NCI-H1436 treated with DMSO at 0.1 percent for 48 hours (cell line): Measurements from ENCODE around the gene GHRHR.

ENCODE experiments used
- DNase-seq: peaks from one replicate; lab custom pipeline; 2025; lab: John Stamatoyannopoulos, UW

The GHRHR gene

DNA sequence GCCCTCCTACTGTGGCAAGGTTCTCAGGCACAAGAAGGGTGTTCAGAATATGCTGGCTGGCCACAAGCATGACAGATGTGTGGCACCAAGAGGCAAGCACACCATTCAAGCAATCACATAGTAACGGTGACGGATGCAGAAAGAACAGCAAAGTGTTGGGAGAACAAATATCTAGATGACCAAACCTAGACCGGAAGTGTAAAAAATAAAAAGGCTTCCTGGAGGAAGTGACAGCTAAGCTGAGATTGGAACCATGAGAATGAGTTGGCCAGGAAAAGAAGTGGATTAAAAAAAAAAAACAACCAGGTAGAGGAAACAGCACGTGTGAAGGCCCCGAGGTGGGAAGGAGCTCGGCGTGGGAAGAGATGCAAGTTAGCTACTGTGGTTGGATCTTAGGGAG is 22.0 kb downstream of the GHRHR start:
- no peak for DNase-seq

DNA sequence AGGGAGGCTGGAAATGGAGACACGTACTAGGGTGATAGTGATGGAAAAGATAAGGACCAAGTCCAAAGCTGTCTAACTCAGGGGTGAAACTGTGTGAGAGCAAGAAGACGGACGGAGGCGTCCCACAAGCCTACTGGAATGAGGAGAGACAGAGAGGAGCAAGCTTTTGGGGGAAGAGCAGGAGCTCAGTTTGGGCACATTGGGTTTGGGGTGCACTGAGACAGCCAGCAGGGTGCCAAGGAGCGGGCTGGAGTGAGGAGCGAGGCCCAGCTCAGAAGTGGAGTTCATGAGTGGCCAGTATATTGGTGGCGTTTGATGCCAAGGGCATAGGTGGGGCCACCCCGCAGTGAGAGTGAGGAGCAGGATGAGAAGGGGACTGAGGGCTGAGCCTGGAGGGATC is 22.6 kb downstream of the GHRHR start:
- DNase-seq = no peak

DNA sequence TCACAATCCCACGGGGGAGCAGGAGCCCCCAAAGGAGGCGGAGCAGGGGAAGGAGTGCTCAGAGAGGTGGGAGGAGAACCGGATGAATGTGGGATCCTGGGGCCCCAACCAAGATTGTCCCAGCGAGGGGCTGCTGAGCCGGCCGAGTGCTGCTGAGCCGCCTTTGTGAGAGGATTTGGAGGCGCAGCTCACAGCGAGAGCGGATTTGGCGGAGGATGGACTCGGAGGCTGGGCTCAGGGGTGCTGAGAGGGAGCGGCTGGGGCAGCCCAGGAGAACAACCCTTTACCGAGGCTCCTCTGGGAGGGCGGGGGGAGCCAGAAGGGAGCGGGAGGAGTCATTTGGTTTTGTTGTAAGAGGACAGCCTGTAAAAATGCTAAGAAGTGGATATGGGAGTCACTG is 23.0 kb downstream of the GHRHR start:
- DNase-seq = no peak

DNA sequence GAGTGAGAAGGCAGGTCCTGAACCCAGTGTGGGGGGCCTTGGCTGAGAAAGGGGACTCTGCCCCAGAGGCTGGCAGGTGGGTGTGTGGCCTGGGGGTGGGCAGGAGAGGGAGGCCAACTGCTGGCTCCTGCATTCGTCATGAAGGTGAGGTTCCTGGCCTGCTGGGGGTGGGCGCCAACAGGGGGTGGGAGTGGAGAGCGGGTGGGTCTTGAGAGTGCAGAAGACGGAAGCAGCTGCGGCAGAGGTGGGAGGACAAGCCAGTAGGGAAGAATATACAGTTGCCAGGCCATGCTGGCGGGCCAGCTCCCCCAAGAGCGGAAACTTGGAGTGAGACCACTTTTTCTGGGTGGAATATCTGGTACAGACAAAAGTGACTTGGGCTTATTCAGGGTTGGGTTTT is 23.4 kb downstream of the GHRHR start:
- no peak for DNase-seq

DNA sequence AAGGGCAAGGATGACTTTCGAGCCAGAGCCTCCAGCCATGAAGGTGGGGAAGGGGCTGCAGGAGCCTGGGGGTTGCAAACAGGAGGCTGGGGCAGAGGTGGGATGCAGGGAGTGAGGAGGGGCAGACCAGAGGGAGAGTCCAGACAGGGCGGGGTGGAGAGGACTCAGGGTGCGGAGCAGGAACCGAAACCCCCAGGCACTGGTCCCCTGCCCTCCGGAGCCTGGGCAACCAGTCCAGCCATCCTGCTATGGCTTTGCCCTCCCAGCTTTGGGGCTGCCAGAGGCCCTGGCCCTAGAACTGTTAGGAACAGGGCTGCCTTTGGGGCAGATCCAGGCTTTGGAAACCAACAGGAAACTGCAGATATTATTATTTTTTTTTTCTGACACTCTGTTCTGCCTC is 24.2 kb downstream of the GHRHR start:
- DNase-seq = no peak

DNA sequence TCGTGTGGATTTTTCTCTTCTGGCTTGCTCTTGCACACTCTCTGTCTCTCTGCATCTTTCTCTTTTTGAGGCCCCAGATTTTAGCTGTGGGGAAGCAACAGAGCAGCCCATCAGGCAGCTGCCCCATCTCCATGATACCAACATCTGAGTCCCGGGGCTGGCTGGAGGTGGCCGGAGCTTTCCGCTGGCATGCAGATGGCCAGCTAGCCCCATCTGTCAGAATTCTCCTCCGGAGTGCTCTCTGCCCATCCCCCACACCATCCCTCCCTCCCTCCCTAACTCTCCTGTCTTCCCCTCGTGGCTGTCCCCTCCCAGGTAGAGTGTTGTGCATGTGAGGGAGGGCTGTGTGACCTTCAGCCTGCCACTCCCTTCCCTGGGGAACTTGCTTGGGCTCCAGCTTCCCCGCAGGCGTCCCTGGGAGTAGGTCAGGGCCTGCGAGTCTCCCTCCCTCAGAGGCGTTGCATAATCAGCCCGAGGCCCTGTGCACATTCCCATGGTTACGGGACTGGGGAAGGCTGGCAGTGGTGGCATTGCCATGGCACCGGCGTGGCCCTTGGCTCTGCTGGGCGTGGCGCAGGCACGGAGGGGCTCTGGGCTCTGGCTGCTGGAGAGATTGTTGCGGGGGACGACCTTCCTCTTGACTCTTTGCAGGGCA is 24.7 kb downstream of the GHRHR start:
- no peak for DNase-seq

DNA sequence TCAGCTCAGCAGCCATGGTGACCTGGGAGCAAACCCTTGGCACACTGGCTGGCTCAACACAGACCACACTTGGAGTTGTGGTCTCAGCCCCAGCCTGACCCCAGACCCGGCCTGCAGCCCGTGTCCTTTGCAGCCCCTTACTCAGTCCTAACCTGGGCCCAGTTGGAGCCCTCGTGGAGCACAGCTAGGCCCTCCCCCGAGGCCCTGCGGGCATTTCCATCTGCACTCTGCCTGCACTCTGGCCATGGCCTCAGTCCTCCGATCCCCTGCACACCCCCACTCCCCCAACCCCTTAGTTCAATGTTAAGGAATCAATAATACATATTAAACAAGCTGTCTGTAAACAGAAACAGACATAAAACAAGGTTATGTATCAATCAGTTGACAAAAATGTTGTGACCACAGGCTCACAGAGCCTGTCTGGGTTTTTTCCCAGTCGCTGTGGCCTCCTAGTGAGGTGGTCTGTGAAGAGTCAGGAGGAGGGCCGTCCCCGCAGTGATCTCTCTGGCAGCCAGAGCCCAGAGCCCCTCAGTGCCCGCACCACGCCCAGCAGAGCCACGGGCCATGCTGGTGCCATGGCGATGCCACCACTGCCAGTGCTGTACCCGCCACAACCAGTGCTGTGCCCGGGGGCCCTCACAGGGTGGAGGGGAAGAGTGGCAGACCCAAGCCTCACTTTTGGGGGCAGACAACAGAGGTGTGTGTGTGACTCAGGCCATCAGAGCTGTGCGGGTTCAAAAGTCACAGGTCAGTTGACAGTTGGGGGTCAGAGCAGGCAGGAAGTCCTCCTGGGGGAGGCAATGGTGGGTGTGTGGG is 25.5 kb downstream of the GHRHR start:
- DNase-seq = no peak

DNA sequence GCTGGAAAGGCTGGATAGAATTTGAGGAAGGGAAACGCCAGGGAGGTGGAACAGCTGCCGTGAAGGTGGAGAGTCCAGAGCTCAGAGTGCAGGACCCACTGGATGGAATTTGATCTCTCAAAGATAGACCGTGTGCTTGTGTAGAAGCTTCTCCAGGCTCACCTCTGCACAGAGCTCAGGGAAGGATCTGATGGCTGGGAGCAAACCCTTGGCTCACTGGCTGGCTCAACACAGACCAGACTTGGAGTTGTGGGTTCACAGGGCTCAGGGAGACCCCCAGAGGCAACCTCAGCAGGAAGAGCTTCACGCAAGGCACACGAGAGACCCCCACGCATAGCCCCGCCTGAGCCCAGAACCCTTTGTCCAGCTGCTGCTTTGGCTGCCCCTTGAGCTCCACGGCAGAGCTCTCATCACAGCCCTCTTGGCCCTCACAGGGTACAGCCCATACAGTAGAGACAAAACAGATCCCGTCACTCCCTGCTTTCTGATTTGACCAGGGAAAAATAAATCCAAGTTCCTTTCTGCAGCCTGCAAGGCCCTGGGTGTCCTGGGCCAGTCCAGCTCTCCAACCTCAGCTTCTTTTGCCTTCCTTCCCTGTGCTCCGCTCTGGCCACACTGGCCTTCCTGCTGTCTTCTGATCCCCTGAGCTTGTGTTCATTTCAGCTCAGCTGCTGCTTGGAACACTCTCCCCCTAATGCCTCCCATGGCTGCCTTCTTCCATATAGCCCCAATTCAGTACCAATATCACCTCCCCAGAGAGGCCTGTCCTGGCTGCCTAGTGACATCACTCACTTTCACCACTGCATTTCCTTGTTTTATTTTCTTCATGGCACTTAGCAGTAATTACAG is 26.3 kb downstream of the GHRHR start:
- DNase-seq = no peak

DNA sequence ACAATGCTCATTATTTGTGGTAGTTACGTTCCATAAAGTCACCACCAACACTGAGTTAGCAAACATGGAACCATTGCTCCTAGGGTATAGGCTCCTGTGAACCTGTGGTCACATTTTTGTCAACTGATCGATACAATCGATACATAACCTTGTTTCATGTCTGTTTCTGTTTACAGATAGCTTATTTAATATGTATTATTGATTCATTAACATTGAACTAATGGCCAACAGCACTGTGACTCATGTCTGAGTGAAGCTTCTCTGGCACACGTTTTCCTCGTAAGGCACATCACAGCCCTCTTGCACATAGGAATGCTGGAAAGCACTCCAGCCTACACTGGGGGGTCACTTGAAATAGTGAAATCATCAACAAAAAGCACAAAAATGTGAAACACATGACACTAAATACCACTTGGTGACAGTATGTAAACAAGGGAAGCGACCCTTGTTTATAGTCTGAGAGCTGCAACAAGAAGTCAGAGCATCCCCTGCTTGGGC is 27.0 kb downstream of the GHRHR start:
- DNase-seq = no peak

DNA sequence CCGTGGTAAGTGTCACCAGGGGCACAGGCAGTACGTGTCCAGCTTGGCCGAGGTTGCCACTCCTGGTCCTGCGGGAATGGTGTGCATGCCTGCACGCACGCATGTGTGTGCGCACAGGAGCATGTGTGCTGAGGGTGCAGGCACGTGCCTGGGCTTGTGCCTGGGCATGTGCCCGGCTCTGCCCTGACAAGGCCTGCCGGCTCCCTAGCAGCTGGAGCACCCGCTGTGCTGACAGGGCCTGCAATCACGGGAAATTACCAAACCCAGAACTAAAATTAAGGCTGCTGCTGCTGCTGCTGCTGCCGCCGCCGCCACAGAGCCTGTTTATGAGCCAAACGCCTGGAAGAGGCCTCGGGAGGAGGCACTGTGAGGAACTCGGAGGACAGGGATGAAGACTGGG is 28.7 kb downstream of the GHRHR start:
- no peak for DNase-seq

DNA sequence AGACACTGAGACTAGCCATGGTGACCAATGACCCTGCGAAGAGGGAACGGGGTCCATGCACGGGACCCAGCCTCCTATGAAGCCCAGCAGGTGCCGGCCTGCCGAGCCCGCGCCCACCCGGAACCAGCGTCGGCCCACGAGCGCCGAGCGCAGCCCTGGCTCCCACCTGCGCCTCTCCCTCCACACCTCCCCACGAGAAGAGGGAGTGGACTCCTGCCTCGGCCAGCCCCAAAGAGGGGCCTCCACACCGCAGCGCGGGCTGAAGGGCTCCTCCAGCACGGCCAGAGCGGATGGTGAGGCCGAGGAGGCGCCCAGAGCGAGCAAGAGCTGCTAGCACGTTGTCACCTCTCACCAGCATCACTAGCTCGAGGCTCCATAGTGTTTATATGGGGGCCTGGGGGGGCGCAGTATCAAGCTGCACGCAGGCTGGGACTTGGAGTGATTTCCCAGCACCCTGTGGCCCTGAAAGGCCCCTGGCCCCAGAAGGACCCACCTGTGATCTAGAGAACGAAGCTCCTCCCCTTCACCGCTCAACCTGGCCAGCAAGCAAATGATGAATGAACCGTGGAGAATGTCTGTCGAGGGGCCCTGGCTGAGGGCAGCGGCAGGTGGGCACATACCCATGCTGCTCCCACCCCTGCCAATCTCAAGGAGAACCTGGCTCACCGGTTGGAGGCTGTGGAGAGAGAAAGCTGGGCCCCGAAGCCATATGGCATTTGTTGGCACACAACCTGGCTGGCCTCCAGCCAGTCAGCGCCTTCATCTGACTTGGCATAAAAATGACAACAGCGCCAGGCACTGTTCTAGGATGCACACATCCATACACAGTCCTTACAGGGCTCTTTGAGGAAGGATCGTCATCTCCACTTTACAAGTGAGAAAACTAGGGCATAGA is 30.7 kb downstream of the GHRHR start:
- no peak for DNase-seq

DNA sequence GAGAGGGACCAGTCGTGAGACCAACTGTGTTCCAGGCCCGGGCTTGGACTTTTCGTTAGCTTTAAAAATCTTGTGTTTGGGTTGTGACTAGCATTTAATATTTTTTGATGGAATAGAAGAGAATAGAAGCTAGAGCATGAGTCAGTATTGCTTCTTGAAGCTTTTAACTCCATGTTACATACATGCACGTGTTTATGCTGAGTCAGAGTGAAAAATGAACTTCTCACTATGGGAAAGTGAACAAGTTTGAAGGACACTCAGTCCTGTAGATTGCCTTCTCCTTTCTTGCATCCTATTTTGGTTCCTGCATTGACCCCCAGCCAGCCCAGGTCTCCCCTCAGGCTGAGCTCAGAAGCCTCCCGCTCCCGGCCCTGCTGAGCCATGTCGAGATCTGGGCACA is 31.8 kb downstream of the GHRHR start:
- no peak for DNase-seq

DNA sequence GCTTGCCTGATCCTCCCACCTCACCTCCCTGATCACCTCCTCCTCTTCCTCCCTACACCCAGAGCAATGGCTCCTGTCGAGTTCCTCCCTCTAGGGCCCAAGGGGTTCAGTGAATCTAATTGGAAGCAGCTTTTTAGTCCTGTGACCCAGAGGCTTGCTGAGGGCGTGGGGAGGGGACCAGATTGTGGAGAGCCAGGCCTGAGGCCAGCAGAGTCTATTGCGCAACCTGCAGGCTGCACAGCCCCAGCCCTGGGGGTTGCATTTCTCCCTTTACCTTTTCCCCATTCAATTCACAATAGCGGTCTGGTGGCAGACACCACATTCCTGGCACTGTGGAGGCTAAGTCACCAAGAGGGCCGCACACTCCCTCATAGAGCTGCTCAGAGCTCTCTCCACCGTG is 32.5 kb downstream of the GHRHR start:
- DNase-seq = no peak

DNA sequence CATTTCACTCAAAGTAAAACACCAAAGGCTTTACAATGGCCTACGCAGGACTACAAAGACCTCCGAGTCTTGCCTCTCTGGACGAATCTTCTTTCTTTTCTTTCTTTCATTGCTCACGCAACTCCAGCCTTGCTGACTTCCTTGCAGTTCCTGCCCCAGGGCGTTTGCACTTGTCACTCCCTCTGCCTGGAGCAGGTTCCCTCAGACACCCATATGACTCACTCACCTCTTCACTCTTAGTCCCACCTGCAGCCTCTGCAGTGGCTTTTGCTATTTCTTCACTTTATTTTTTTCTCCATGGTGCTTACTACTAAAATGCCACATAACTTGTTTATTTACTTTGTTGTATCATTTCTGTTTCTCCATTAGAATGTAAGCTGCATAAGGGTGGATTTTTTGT is 33.1 kb downstream of the GHRHR start:
- DNase-seq = no peak

DNA sequence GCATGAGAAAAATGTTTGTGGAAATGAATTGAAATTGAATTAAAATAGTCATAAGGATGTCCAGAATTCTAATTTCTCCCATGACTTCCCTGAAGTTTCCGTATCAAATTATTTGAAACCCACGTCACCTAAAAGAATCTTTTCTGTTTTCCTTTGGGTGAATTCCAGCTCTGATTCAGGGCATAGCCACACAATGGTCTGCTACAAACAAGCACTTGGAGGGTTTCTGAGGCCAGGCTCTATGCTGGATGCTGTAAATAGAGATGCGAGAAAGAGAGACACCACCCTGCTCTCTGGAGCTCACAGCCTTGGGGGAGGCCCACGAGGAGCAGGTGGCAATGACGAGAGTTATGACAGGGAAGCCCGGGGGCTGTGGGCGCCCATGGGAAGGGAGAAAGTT is 33.6 kb downstream of the GHRHR start:
- DNase-seq = no peak

DNA sequence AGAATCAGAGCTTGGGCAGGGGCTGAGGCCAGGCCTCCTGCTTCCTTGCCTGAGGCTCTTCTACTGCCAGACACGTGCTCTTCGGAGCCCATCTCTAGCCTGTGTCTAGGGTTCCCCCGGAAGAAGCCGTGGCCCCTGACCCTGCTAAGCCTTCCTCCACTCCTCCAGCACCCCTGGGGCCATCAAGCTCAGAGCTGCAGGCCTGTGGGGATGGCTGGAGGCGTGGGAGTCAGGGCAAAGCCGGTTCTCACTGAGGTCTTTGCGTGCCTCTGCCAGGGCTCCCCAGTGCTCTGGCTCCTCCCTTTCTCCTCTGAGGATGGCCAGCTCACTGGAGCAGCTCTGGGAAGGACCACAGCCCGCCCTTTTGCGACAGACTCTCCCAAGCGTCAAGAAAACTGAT is 34.4 kb downstream of the GHRHR start:
- DNase-seq = no peak

DNA sequence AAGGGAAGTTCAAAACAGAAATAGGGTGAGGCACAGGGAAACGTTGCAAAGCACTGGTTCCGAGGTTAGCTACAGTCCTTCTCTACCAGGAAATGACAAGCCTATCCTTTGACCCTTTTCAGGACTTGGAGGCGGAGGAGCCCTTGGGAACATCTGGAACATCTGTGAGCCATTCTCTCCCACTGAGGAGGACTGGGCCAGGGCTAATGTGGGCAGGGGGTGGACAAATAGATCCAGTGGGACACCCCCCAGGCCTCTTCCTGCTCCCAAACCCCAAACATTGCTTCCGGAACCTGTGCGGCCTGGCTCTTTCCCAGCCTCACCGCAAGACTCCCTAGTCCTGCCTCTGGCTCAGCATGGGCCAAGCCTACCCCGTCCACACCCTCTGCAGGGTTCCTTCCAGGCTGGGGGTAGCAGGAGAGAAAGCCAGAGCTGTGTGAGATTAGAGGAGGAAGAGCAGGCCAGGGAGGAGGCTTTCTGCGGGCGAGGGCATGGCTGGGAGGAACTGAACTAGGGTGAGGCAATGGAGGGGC is 36.5 kb downstream of the GHRHR start:
- no peak for DNase-seq

DNA sequence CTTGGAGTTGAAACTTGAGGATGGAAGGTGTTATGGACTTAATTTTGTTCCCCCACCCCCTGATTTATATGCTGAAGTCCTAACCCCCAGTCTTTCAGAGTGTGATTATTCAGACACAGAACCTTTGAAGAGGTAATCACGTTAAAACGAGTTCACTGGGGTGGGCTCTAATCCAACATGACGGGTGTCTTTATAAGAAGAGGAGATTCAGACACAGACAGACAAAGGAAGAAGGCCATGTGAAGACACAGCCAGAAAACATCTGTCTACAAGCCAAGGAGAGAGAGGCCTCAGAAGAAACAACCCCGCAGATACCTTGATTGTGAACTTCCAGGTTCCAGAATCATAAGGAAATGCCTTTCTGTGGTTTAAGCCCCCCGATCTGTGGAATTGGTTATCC is 37.0 kb downstream of the GHRHR start:
- DNase-seq = no peak

DNA sequence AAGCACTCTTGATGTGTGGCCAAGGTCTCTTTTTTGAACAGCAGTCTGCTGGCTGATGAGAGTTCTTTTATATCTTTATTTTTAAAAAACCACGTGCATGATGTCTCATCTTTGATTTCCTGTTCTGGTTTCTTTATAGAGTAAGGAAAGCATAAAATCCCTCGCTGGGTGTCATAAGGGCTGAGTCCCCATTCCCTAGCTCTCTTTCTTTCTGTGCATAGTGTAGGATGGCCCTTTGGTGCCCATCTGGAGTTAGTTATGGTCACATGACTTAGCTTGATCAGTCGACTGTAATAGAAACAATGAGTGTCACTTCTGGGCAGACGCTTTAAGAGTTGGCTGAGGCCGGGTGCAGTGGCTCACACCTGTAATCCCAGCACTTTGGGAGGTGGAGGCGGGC is 38.5 kb downstream of the GHRHR start:
- DNase-seq = no peak

DNA sequence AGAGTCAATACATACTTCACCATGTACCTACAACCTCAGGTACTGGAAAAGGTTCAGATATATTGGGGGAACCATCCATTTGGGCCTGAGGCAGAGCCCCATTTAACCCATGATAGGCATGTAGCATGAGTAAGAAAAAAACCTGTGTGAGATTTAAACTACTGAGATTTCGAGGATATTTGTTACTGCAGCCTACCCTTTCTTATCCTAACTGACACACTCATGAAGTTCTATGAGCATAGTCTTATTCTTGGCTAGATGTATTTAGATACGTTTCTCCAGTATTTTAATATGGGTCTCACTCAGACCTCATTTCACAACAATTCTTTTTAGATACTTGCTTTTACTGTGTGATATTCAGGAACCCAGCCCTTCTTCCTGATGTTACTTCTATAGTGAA is 39.3 kb downstream of the GHRHR start:
- DNase-seq = no peak

DNA sequence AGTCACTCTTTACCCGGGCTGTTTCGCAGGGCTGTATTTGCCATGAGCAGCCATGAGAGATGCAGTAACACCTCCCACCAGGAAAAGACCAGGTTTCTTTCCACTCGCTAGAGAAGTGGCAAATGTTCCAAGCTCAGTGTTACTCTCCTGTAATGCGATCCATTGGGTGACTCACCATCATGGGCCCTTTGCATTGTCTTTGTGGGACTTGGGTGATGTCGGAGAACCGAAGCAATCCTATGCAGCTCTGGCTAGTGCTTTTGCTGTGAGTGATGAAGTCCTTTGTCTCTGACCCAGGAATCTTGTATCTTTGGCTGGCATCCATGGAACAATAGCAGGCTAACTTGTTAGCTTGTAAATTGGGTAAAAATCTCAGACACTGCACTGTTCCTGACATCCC is 40.0 kb downstream of the GHRHR start:
- DNase-seq = no peak

DNA sequence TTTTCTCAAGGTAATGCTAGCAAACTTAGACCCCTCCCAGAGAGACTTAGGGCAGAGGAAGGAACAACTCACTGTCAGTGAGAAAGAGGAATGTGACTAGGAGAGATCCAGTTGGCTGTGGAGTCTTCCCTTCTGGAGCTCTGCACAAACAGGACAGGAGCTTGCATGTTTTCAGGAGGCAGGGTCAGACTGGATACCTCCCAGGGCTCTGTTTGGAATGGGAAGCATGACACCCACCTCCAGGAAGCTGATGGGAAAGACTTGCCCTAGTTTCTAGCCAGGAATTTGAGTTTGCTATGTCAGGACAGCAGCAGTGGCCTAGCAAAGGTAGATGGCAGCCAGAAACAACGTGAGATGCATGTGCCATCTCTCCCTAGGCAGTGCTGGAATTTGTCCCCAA is 40.6 kb downstream of the GHRHR start:
- DNase-seq = no peak
